ENCODE data around the gene NDP. TPM values are rescaled to one million over a fixed set of nuclear protein-coding genes. Genes with fewer than 3 reads are reported as not detected.

NDP gene
- total RNA-seq, 4 donors from 2014 or later = not detected

- no peaks in the 10 kb centered on the region for H3K36me3 ChIP-seq
- H3K4me1 ChIP-seq = peaks cover 0 to 11% (median 0%) of the 10 kb centered on the region in 3 donors
- WGBS, 2 donors = 45 to 54% methylated on average over 4 of the region's 4 CpGs
- no peaks in the 10 kb centered on the region for H3K27me3 ChIP-seq
- intact Hi-C loops (cut with DNase I) = no loop called here
- no peak overlapping the region for H3K27ac ChIP-seq
- H3K4me3 ChIP-seq = no peak overlapping the region
- no peak for DNase-seq
- H3K9me3 ChIP-seq = no peaks in the 10 kb centered on the region
- TF ChIP-seq POLR2A (IDR thresholded peaks at IDR 0.05) = no peak
- TF ChIP-seq CTCF (IDR thresholded peaks at IDR 0.05) = no peak
Observed at GRCh38 chrX:43968359-43968781, 4.8 kb downstream of the NDP start.

- 40 to 55% methylated on average over 3 of the region's 3 CpGs for whole genome bisulfite sequencing, 2 donors
- intact Hi-C loops (cut with DNase I) = no loop called here
- no peak for DNase-seq
- no peaks in the 10 kb centered on the region for H3K9me3 ChIP-seq
- no peak overlapping the region for H3K4me3 ChIP-seq
- H3K27me3 ChIP-seq = no peaks in the 10 kb centered on the region
- TF ChIP-seq CTCF (IDR thresholded peaks at IDR 0.05) (no peak), POLR2A (IDR thresholded peaks at IDR 0.05) (no peak)
- no peaks in the 10 kb centered on the region for H3K4me1 ChIP-seq
- no peak overlapping the region for H3K27ac ChIP-seq
- no peaks in the 10 kb centered on the region for H3K36me3 ChIP-seq
Observed at GRCh38 chrX:43964936-43965335, 8.3 kb downstream of the NDP start.

- WGBS, 2 donors = 67% methylated on average over 3 of the region's 3 CpGs; no CpG with 5 or more reads in 1 of the 2 donors
- Histone ChIP-seq H3K9me3 (no peaks in the 10 kb centered on the region), H3K4me3 (no peak overlapping the region), H3K36me3 (no peaks in the 10 kb centered on the region), H3K27me3 (no peaks in the 10 kb centered on the region), H3K4me1 (no peaks in the 10 kb centered on the region), H3K27ac (no peak overlapping the region)
- TF ChIP-seq POLR2A (IDR thresholded peaks at IDR 0.05) = no peak
- TF ChIP-seq CTCF (IDR thresholded peaks at IDR 0.05) = no peak
- intact Hi-C loops (cut with DNase I) = no loop called here
- no peak for DNase-seq
Observed at GRCh38 chrX:43963726-43964125, 9.5 kb downstream of the NDP start.

- TF ChIP-seq CTCF (IDR thresholded peaks at IDR 0.05) = no peak
- intact Hi-C loops (cut with DNase I) = no loop called here
- Histone ChIP-seq H3K9me3 (no peaks in the 10 kb centered on the region), H3K27ac (no peak overlapping the region), H3K36me3 (no peaks in the 10 kb centered on the region), H3K4me1 (no peaks in the 10 kb centered on the region), H3K4me3 (no peak overlapping the region), H3K27me3 (no peaks in the 10 kb centered on the region)
- DNase-seq = no peak
- WGBS, 2 donors = 70 to 100% methylated on average over 1 to 5 of the region's 9 CpGs
Observed at GRCh38 chrX:43962636-43963035, 10.6 kb downstream of the NDP start.

- intact Hi-C loops (cut with DNase I) = no loop called here
- Histone ChIP-seq H3K9me3 (no peaks in the 10 kb centered on the region), H3K4me1 (no peaks in the 10 kb centered on the region), H3K27ac (no peak overlapping the region), H3K4me3 (no peak overlapping the region), H3K27me3 (no peaks in the 10 kb centered on the region), H3K36me3 (no peaks in the 10 kb centered on the region)
- TF ChIP-seq POLR2A (IDR thresholded peaks at IDR 0.05) (no peak), CTCF (IDR thresholded peaks at IDR 0.05) (peak in 1 of 6 experiments; percentile 38)
- WGBS, 2 donors = 35 to 38% methylated on average over 2 of the region's 2 CpGs
- DNase-seq = no peak
Observed at GRCh38 chrX:43961699-43962098, 11.5 kb downstream of the NDP start.
